NCI-H2227 (cell line): ENCODE data around the gene CREBZF.
A peak's percentile ranks its signal among the peaks of the same experiment; 100 is the strongest.

Source experiments
- DNase-seq: peaks from one replicate; lab custom pipeline; 2025; ENCODE audit not compliant: unreplicated experiment; lab: John Stamatoyannopoulos, UW

The CREBZF gene, protein sequence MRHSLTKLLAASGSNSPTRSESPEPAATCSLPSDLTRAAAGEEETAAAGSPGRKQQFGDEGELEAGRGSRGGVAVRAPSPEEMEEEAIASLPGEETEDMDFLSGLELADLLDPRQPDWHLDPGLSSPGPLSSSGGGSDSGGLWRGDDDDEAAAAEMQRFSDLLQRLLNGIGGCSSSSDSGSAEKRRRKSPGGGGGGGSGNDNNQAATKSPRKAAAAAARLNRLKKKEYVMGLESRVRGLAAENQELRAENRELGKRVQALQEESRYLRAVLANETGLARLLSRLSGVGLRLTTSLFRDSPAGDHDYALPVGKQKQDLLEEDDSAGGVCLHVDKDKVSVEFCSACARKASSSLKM

GRCh38 chr11:85664615-85665481 is at the start of gene CREBZF:
CREBZF (minus strand) TSS chr11:85665129; CDS start chr11:85664875, 254 bp downstream.
- peak; percentile 96 for DNase-seq

GRCh38 chr11:85712953-85713352 is 48.0 kb upstream of the CREBZF start:
- DNase-seq, result no peak

- DNase-seq, result peak; percentile 35
Measured at GRCh38 chr11:85710917-85711316, 46.0 kb upstream of the CREBZF start.

DNA sequence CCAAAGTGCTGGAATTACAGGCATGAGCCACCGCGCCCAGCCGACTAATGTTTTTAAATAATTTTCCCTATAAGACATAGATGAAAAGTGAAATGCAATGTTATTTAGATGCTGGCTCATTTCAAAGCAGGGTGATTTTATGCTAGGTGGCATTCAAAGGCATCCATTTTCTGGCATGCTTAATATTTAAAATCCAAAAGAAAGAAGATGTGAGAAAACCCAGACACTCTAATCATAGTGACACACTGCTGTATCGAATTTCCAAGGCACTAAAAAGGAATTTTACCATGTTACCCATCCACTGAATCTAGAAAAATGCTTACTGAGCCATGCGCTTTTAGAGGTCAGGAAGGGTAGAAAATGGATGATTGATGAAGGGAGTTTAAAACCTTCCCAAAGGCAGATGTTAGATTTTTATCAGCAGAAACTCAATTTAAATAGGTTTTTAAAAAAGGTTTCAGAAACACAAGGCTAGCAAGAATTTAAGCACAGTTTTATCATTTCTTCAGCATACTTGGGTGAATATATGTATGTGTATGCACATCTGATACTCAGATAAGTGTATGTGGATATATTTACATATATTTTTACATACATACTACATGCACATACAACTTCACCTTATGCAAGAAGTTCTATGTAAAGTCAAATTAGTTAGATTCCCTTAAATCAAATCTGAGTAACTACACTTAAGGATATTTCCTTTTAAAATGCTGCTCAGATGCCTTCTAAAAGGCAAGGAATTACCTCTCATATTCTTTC is 45.2 kb upstream of the CREBZF start:
- no peak for DNase-seq

DNA sequence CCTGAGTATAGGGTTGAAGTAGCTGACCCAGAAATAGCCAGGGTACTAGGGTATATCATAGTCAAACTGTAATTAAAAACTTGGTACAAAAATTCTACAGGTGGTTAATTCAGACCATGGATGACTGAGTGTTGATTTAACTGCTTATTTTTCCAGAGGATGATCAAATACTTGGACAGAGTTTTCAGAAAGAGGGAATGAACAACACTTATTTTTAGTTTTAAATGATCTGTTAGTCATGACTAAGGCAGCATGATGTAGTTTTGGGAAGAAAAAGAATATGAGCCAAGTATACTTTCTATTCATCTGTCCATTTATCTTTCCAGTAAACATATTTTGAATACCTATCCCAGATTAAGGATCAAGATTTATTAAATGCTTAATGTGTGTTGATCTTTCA is 40.9 kb upstream of the CREBZF start:
- no peak for DNase-seq

GRCh38 chr11:85704967-85705366 is 40.0 kb upstream of the CREBZF start:
- DNase-seq, result no peak

DNA sequence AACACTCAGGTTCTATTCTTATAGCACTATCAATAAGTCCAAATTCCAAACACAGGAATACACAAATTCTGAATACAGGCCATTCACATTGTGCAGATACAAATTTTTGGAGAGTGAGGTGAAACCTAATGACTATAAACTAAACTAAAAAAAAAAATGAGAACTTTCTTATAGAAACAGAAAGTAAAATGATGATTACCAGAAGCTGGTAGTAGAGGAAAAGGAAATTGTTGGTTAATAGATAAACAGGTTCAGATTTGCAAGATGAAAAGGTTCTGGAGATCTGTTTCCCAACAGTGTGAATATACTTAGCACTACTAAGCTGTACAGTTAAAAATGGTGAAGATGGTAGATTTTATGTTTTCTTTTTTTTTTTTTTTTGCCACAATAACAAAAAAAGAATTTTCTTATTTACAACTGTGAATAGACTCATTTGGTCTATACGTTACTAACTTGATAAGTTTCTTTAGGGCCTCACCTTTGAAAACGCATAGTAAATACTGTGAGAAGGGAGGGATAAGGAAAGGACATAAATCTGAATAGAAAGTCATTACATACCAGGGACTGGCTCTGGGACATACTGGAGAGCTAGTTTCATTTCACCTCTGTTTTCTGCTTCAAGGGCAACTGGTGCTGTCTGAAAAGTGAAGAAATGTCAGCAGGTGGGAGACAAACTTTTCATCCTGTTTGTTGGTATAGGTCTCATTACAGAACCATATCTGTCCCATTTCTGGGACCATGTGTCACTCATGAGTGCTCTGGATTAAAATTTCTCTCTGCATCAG is 35.2 kb upstream of the CREBZF start:
- DNase-seq, result no peak

DNA sequence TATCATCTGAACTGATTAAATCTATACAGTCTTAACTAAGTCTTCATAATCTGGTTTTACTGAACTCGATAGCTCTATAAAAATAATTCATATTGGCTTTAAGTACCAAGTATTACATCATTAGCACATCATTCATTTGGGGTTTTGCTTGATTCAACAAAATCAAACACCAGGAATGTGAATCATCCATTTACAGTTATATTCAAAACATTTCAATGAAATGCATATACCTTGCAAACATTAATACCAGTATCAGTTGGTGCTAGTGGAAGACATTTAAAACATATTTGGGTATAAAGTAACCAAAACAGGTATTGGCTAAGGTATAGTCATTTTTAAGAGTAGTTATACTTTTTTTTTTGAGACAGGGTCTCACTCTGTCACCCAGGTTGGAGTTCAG is 33.3 kb upstream of the CREBZF start:
- no peak for DNase-seq

DNA sequence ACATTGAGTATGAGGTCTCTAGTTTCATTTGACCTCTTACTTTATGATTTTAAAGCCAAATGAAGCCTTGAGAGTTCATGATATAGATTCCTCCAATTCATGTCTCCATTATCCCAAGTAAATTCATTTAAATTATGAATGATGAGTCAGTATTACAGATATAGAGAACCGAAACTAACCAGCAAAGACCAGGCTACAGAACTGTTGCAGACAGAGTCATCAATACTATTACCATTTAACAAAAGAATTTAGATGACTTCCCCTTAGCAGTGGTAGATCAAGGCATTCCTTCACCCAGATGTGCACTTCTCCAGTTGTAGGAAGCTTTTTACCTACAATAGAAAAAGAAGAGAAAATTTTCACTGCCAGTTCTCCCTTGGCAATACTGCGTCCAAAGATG is 32.8 kb upstream of the CREBZF start:
- no peak for DNase-seq

DNA sequence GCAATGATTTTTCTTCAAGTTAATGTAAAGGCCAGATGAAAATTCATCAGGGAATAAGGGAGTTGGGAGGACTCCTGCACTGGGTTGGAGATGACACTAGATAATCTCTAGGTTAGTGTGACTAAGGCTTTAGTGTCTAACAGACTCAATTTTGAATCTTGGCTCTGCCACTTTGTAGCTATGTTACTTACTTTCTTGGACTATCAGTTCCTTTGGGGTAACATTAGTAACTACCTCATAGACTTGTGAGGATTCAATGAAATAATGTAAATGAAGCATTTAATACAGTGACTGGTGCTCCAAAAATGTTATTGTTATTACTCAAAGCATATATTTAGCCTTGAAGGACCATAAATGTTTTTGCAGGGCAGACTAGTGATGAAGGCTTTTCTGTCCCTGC is 30.6 kb upstream of the CREBZF start:
- DNase-seq, result no peak

DNA sequence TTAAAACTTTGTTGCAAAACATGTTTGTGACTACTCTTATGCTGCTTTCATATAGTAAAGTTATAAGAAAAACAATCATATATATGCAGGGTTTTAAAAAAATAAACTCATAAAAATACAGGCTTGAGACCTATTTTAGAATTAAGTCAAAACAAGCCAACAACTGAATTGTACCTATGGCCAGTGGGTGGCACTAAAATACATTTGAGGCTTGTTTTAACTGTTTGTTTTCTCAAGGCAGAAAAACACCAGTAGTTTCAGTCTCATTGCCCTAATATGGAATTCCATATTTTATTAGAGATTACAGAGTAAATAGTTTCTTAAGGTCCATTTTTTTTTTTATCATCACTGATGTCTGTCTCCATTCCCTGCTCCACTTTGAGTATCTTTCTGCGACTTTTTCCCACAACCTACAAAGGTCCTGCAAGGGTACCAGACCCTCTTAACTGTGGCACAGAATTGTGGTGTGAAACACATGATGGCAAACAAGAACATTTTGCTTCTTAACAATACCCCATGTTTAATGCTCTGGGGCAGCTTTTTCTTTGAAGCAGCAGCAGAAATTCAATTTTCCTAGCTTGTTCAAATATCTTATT is 29.6 kb upstream of the CREBZF start:
- peak; percentile 24 for DNase-seq

DNA sequence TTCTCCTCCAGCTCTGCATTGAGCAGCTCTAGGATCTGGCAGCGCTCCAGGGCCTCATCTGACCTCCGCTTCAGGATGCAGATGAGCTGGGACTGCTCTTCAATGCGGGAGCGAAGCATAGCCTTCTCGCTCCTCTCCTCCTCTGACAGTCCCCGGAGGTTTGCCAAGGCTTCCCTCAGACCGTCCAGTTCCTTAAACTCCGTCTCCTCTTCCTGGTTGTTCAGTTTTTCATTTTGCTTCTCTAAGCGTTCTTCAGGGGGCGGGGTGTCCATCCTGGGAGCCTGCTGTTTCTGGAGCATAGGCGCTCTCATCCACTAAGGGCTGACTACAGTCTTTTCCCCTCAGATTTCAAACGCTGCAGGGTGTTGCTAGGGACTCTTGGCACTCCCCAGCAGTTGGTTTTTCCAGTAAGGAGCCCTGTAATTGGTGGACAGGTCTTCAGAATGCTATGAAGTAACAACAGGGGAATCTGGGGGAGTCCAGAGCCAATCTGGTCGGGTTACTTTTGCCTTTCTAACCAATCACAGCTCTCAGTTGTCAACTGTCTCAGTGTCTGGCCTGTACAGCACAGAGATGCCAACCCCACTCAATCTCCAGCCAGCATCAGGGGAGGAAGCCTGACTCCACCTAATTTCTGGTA is 21.0 kb upstream of the CREBZF start, which contains the start of gene CCDC89:
TSS of gene CCDC89 (minus strand) at position 376 of the 640 bp plus-strand sequence. CDS start at position 311, 65 bp downstream.
- peak; percentile 90 for DNase-seq

GRCh38 chr11:85685125-85685819 is 20.3 kb upstream of the CREBZF start:
- peak; percentile 43 for DNase-seq

- DNase-seq, result peak; percentile 81
Measured at GRCh38 chr11:85682330-85683305, 17.7 kb upstream of the CREBZF start.

- DNase-seq, result peak; percentile 12
Measured at GRCh38 chr11:85680897-85681296, 16.0 kb upstream of the CREBZF start.

GRCh38 chr11:85679576-85679975 is 14.6 kb upstream of the CREBZF start:
- no peak for DNase-seq

GRCh38 chr11:85673393-85673792 is 8.5 kb upstream of the CREBZF start:
- no peak for DNase-seq
